Fibroblast of lung (primary cell): ENCODE results near the gene C4BPA. TPM values are rescaled to one million over a fixed set of nuclear protein-coding genes. Genes with fewer than 3 reads are reported as not detected.

Experiments used
- DNase-seq, 2 donors: peaks; one replicate each; pipeline versions ENCODE4 v3.0.0 to v3.0.0-alpha.2; 2010; ENCODE audit warnings: low read depth in 2 of 2
- H2AFZ ChIP-seq: 2 replicates; pipeline ENCODE4 v1.5.1; 2012; ENCODE audit warnings: low read length, control low read depth, inconsistent platforms
- H3K27ac ChIP-seq: 2 replicates; pipeline ENCODE4 v1.5.1; 2011; ENCODE audit warnings: low read length, control low read depth; ENCODE audit not compliant: insufficient read depth
- H3K27me3 ChIP-seq: 2 replicates; pipeline ENCODE4 v1.5.1; 2011; ENCODE audit warnings: mild to moderate bottlenecking, low read length; ENCODE audit not compliant: control insufficient read depth, insufficient read depth
- H3K36me3 ChIP-seq: 2 replicates; pipeline ENCODE4 v1.5.1; 2011; ENCODE audit warnings: low read length; ENCODE audit not compliant: control insufficient read depth, insufficient read depth
- H3K4me1 ChIP-seq: 2 replicates; pipeline ENCODE4 v1.5.1; 2011; ENCODE audit warnings: low read length; ENCODE audit not compliant: control insufficient read depth, insufficient read depth; ENCODE audit errors: extremely low read depth
- H3K4me2 ChIP-seq: 2 replicates; pipeline ENCODE4 v1.5.1; 2011; ENCODE audit warnings: low read length, control low read depth; ENCODE audit not compliant: insufficient read depth; ENCODE audit errors: extremely low read depth
- H3K4me3 ChIP-seq, 4 experiments: fragments of 200-600 bp in 1 of 4; sonication (generic) in 1 of 4; replicated peaks in 1 of 4; 2 replicates each; pipeline ENCODE4 v1.5.1; 2011 to 2016; ENCODE audit warnings: low read length in 4 of 4, low read depth in 3 of 4, mild to moderate bottlenecking in 3 of 4, control low read depth in 2 of 4, inconsistent platforms in 1 of 4, mixed read lengths in 1 of 4; ENCODE audit not compliant: insufficient read depth in 1 of 4; ENCODE audit errors: control extremely low read depth in 1 of 4
- H3K79me2 ChIP-seq: 2 replicates; pipeline ENCODE4 v1.5.1; 2012; ENCODE audit warnings: mild to moderate bottlenecking, low read length, inconsistent platforms; ENCODE audit not compliant: control insufficient read depth, insufficient read depth
- H3K9ac ChIP-seq: 2 replicates; pipeline ENCODE4 v1.5.1; 2011; ENCODE audit warnings: mild to moderate bottlenecking, low read length, control low read depth; ENCODE audit not compliant: insufficient read depth
- H3K9me3 ChIP-seq: 2 replicates; pipeline ENCODE4 v1.5.1; 2012; ENCODE audit warnings: low read depth, low read length; ENCODE audit not compliant: control insufficient read depth, insufficient read depth
- H4K20me1 ChIP-seq: 2 replicates; pipeline ENCODE4 v1.5.1; 2011; ENCODE audit warnings: low read length; ENCODE audit not compliant: control insufficient read depth, insufficient read depth; ENCODE audit errors: extremely low read depth
- CTCF ChIP-seq, 2 donors: IDR thresholded peaks in 1 of 2; conservative IDR thresholded peaks in 1 of 2; 1 replicate in 1 of 2; 2 replicates in 1 of 2; pipeline ENCODE4 v1.5.1; 2011 to 2012; ENCODE audit warnings: low read length in 2 of 2, control low read depth in 1 of 2, inconsistent platforms in 1 of 2, low read depth in 1 of 2, mild to moderate bottlenecking in 1 of 2
- EZH2 ChIP-seq: IDR thresholded peaks from 2 replicates; pipeline ENCODE4 v1.5.1; 2012; ENCODE audit warnings: low read length, control low read depth, mild to moderate bottlenecking; ENCODE audit errors: missing control alignments
- polyA plus RNA-seq, 2 donors: library from polyadenylated mRNA; depleted of rRNA in 1 of 2; stranded (reverse) in 1 of 2; unstranded in 1 of 2; fragments of >200 nt; gene quantifications; 2 replicates each; pipeline ENCODE4 v1.2.1, GENCODE V29; 2011 to 2012; ENCODE audit warnings: missing spikeins in 1 of 2
- total RNA-seq: library from RNA; depleted of rRNA; stranded (reverse); fragments of >200 nt; gene quantifications from 2 replicates; pipeline ENCODE4 v1.2.1, GENCODE V29; 2014

The C4BPA gene
- total and polyA plus RNA-seq, 2 donors (not counting 1 experiment from before 2014, with no cell fraction given) = not detected

GRCh38 chr1:207056673-207057072 lies 47.4 kb upstream of the C4BPA start:
- Histone ChIP-seq H3K4me1 (no peaks in the 10 kb centered on the region), H3K79me2 (no peaks in the 10 kb centered on the region), H3K27ac (no peak overlapping the region), H3K36me3 (no peaks in the 10 kb centered on the region), H4K20me1 (no peaks in the 10 kb centered on the region), H2AFZ (no peak overlapping the region), H3K27me3 (no peaks in the 10 kb centered on the region), H3K4me2 (no peak overlapping the region), H3K4me3 (no peak overlapping the region), H3K9ac (no peak overlapping the region), H3K9me3 (no peaks in the 10 kb centered on the region)
- no peak for TF ChIP-seq EZH2
- TF ChIP-seq CTCF (conservative IDR thresholded peaks at IDR 0.05 in 1 of 2, IDR thresholded peaks at IDR 0.05 in 1 of 2; ENCODE audit: low read depth in 1 of 2, low read length in 2 of 2) = no peak
- no peak for DNase-seq

- no peak overlapping the region for H3K27ac ChIP-seq
- no peaks in the 10 kb centered on the region for H3K4me1 ChIP-seq
- H4K20me1 ChIP-seq = no peaks in the 10 kb centered on the region
- no peaks in the 10 kb centered on the region for H3K27me3 ChIP-seq
- H3K9ac ChIP-seq = no peak overlapping the region
- no peaks in the 10 kb centered on the region for H3K79me2 ChIP-seq
- no peak overlapping the region for H3K4me3 ChIP-seq
- H3K9me3 ChIP-seq = no peaks in the 10 kb centered on the region
- H3K4me2 ChIP-seq = no peak overlapping the region
- no peak overlapping the region for H2AFZ ChIP-seq
- TF ChIP-seq EZH2 = no peak
- no peak for TF ChIP-seq CTCF (conservative IDR thresholded peaks at IDR 0.05 in 1 of 2, IDR thresholded peaks at IDR 0.05 in 1 of 2; ENCODE audit: low read depth in 1 of 2, low read length in 2 of 2)
- no peaks in the 10 kb centered on the region for H3K36me3 ChIP-seq
- no peak for DNase-seq
These were observed 45.8 kb upstream of the C4BPA start for GRCh38 chr1:207058252-207058651.

GRCh38 chr1:207058878-207059867 lies 44.9 kb upstream of the C4BPA start:
- Histone ChIP-seq H3K27ac (no peak overlapping the region), H3K4me1 (no peaks in the 10 kb centered on the region), H3K36me3 (no peaks in the 10 kb centered on the region), H3K9me3 (no peaks in the 10 kb centered on the region), H3K4me2 (no peak overlapping the region), H4K20me1 (no peaks in the 10 kb centered on the region), H3K79me2 (no peaks in the 10 kb centered on the region), H3K4me3 (no peak overlapping the region), H3K9ac (no peak overlapping the region), H2AFZ (no peak overlapping the region), H3K27me3 (no peaks in the 10 kb centered on the region)
- no peak for DNase-seq
- TF ChIP-seq EZH2 = no peak
- TF ChIP-seq CTCF (conservative IDR thresholded peaks at IDR 0.05 in 1 of 2, IDR thresholded peaks at IDR 0.05 in 1 of 2; ENCODE audit: low read depth in 1 of 2, low read length in 2 of 2) = no peak
